HG03439 (cell line): ENCODE measurements around the gene CPE.

ENCODE experiments used
- ATAC-seq: cut with Tn5 transposase; IDR thresholded peaks from one replicate; pipeline ENCODE4 v1.9.1; 2021; ENCODE audit warnings: mild to moderate bottlenecking, moderate library complexity; ENCODE audit not compliant: unreplicated experiment

CPE gene

GRCh38 chr4:165505958-165506837 lies 127.4 kb downstream of the CPE start:
- no peak for ATAC-seq

GRCh38 chr4:165506849-165507248 lies 128.0 kb downstream of the CPE start:
- ATAC-seq = no peak

GRCh38 chr4:165507381-165507780 lies 128.6 kb downstream of the CPE start:
- no peak for ATAC-seq

GRCh38 chr4:165508372-165509120 lies 129.7 kb downstream of the CPE start:
- no peak for ATAC-seq

- no peak for ATAC-seq
Observed at GRCh38 chr4:165512424-165512823, 133.6 kb downstream of the CPE start.

GRCh38 chr4:165514739-165515138 lies 135.9 kb downstream of the CPE start:
- ATAC-seq = no peak

- no peak for ATAC-seq
Observed at GRCh38 chr4:165515201-165515600, 136.4 kb downstream of the CPE start.

GRCh38 chr4:165516281-165516833 lies 137.5 kb downstream of the CPE start:
- ATAC-seq = no peak

- no peak for ATAC-seq
Observed at GRCh38 chr4:165517216-165517615, 138.4 kb downstream of the CPE start.

GRCh38 chr4:165518024-165518616 lies 139.3 kb downstream of the CPE start:
- no peak for ATAC-seq

- ATAC-seq = no peak
Observed at GRCh38 chr4:165518686-165519085, 139.9 kb downstream of the CPE start.

- ATAC-seq = no peak
Observed at GRCh38 chr4:165519591-165519990, 140.8 kb downstream of the CPE start.

GRCh38 chr4:165520086-165520485 lies 141.3 kb downstream of the CPE start:
- no peak for ATAC-seq

- no peak for ATAC-seq
Observed at GRCh38 chr4:165522050-165522449, 143.2 kb downstream of the CPE start.

- ATAC-seq = no peak
Observed at GRCh38 chr4:165524532-165525190, 145.9 kb downstream of the CPE start.

- no peak for ATAC-seq
Observed at GRCh38 chr4:165532976-165533375, 154.2 kb downstream of the CPE start.

GRCh38 chr4:165537028-165537648 lies 158.3 kb downstream of the CPE start:
- ATAC-seq = no peak

GRCh38 chr4:165539801-165540200 lies 161.0 kb downstream of the CPE start:
- no peak for ATAC-seq

- ATAC-seq = no peak
Observed at GRCh38 chr4:165540206-165540830, 161.5 kb downstream of the CPE start.

GRCh38 chr4:165541851-165542459 lies 163.1 kb downstream of the CPE start:
- ATAC-seq = no peak
